ENCODE measurements around the gene TLE3.

Gene TLE3

DNA sequence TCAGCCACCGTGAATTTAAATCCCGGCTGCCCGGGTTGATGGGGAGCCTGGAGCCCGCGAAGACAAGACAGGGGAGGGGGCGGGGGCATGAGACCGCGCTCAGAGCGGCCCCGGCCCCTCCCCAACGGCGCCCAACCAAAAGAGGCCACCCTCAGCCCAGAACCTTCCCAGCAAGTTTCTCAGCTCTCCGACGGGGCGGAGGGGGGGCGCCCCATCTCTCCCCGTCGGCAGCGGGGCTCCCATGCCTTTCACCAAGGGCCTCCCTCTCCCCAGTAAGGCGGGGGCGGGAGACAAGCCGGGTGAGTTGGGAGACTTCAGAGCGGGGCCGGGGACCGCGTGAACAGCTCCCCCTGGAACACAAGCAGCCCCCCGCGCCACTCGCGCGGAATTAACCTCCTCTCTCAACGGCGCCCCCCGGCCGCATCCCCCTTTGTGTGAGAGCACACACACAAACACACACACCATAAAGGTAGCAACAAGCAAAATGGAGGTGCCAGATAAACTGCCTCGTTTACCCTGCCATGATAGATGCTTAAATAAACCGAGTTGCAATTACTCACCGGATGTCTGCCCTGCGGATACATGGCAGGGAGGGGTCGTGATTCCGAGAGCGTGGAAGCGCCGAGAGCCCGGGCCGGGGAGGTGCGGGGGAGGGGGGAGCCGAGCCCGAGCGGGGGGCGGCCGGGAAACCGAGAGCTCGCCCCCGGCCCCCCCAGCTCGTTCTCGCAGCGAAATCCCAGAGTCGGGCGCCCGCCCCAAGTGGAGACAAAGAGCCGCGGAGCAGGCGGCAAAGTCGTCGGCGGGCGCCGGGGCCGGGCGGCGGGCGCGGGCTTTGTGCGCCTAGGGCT, 1.3 kb downstream of the TLE3 start:
- 0% methylated on average over 58 of the region's 75 CpGs for WGBS (ENCODE audit: insufficient coverage)
- Histone ChIP-seq H3K27me3 (replicated peaks in 2 of 5; ENCODE audit: control insufficient read depth in 4 of 5, insufficient read depth in 5 of 5, low read length in 4 of 5) (no peaks in the 10 kb centered on the region), H3K27ac (ENCODE audit: insufficient read depth in 1 of 2, low read depth in 1 of 2, low read length in 2 of 2, poor library complexity in 1 of 2, severe bottlenecking in 2 of 2) (peak overlapping the region; percentile 50 to 79), H3K36me3 (ENCODE audit: control insufficient read depth in 4 of 4, insufficient read depth in 4 of 4, low read length in 3 of 4) (peaks cover 0 to 27% (median 14%) of the 10 kb centered on the region in 4 experiments), H3K4me1 (ENCODE audit: control extremely low read depth in 1 of 4, control insufficient read depth in 4 of 4, insufficient read depth in 4 of 4, low read length in 3 of 4) (peaks cover 30 to 77% (median 73%) of the 10 kb centered on the region in 4 experiments), H3K9me3 (ENCODE audit: control extremely low read depth in 1 of 5, control insufficient read depth in 4 of 5, insufficient read depth in 2 of 5, low read depth in 1 of 5, low read length in 4 of 5) (no peaks in the 10 kb centered on the region), H3K4me3 (ENCODE audit: control insufficient read depth in 1 of 7, extremely low read depth in 1 of 7, insufficient read depth in 4 of 7, low read depth in 2 of 7, low read length in 6 of 7) (peak overlapping the region; percentile 77 to 93 (median 87))
- ChIA-PET CTCF (interaction anchor here (0.9 to 2.4 kb wide), 6 partner anchors 52 to 369 kb away, joined by 3 to 6 read pairs (median 4); no protein-coding TSS in a partner anchor), POLR2A (interaction anchor here (0.7 kb wide), 1 partner anchor 103 kb away, joined by 3 read pairs; no protein-coding TSS in a partner anchor)
- peak; percentile 49 to 80 (median 68) for DNase-seq

GRCh38 chr15:70095408-70096214, 2.1 kb downstream of the TLE3 start:
- WGBS (ENCODE audit: insufficient coverage): under 1% methylated on average over 55 of the region's 66 CpGs
- peak overlapping the region; percentile 33 to 79 for H3K27ac ChIP-seq (ENCODE audit: insufficient read depth in 1 of 2, low read depth in 1 of 2, low read length in 2 of 2, poor library complexity in 1 of 2, severe bottlenecking in 2 of 2)
- POLR2A ChIA-PET: no interaction called here
- no peaks in the 10 kb centered on the region for H3K9me3 ChIP-seq (ENCODE audit: control extremely low read depth in 1 of 5, control insufficient read depth in 4 of 5, insufficient read depth in 2 of 5, low read depth in 1 of 5, low read length in 4 of 5)
- no peaks in the 10 kb centered on the region for H3K27me3 ChIP-seq (replicated peaks in 2 of 5; ENCODE audit: control insufficient read depth in 4 of 5, insufficient read depth in 5 of 5, low read length in 4 of 5)
- H3K4me1 ChIP-seq (ENCODE audit: control extremely low read depth in 1 of 4, control insufficient read depth in 4 of 4, insufficient read depth in 4 of 4, low read length in 3 of 4): peaks cover 30 to 74% (median 72%) of the 10 kb centered on the region in 4 experiments
- peak overlapping the region; percentile 77 to 93 (median 87) for H3K4me3 ChIP-seq (ENCODE audit: control insufficient read depth in 1 of 7, extremely low read depth in 1 of 7, insufficient read depth in 4 of 7, low read depth in 2 of 7, low read length in 6 of 7)
- DNase-seq: peak; percentile 70 to 87 (median 80)
- H3K36me3 ChIP-seq (ENCODE audit: control insufficient read depth in 4 of 4, insufficient read depth in 4 of 4, low read length in 3 of 4): peaks cover 0 to 36% (median 21%) of the 10 kb centered on the region in 4 experiments
- CTCF ChIA-PET: interaction anchor here (0.7 to 2.4 kb wide), 8 partner anchors 9 to 370 kb away, joined by 3 to 6 read pairs (median 3); no protein-coding TSS in a partner anchor

DNA sequence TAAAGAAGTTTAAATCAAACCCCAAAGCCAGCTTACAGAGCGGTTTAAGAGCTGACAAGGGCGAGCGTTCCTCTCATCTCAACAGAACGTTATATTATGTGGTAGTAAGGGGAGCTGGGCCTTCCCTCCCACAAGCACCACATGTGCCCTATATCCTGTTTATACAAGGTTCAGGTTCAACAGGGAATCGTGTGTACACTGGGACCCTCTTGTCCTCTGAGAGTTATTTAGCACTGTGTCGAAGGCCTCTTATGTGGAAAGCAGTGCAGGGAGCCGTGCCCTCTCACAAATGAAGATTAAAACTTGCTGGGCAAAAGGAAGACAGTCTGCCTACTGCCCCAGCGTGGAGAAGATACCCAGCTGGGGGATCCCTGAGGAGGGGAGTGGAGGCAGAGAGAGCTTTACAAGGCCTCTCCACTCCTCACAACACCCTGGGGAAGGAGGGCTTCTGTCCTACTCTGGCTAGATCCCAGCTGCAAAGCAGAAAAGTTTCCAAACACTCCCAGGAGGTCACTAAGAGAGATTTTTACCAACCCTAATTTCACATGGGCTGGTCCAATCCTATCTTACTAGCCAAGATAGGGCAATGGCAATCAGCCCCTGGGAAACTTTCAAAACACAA, 2.9 kb downstream of the TLE3 start:
- H3K27me3 ChIP-seq (replicated peaks in 2 of 5; ENCODE audit: control insufficient read depth in 4 of 5, insufficient read depth in 5 of 5, low read length in 4 of 5): no peaks in the 10 kb centered on the region
- POLR2A ChIA-PET: interaction anchor here (0.5 to 1.0 kb wide), 3 partner anchors 39 to 617 kb away, joined by 3 read pairs; no protein-coding TSS in a partner anchor
- H3K27ac ChIP-seq (ENCODE audit: insufficient read depth in 1 of 2, low read depth in 1 of 2, low read length in 2 of 2, poor library complexity in 1 of 2, severe bottlenecking in 2 of 2): peak overlapping the region in 1 of 2 experiments; percentile 79
- H3K4me3 ChIP-seq (ENCODE audit: control insufficient read depth in 1 of 7, extremely low read depth in 1 of 7, insufficient read depth in 4 of 7, low read depth in 2 of 7, low read length in 6 of 7): peak overlapping the region; percentile 77 to 93 (median 87)
- CTCF ChIA-PET: interaction anchor here (0.6 to 2.4 kb wide), 9 partner anchors 9 to 402 kb away, joined by 3 to 6 read pairs (median 3); no protein-coding TSS in a partner anchor
- H3K4me1 ChIP-seq (ENCODE audit: control extremely low read depth in 1 of 4, control insufficient read depth in 4 of 4, insufficient read depth in 4 of 4, low read length in 3 of 4): peaks cover 28 to 68% (median 66%) of the 10 kb centered on the region in 4 experiments
- H3K9me3 ChIP-seq (ENCODE audit: control extremely low read depth in 1 of 5, control insufficient read depth in 4 of 5, insufficient read depth in 2 of 5, low read depth in 1 of 5, low read length in 4 of 5): no peaks in the 10 kb centered on the region
- H3K36me3 ChIP-seq (ENCODE audit: control insufficient read depth in 4 of 4, insufficient read depth in 4 of 4, low read length in 3 of 4): peaks cover 2 to 44% (median 24%) of the 10 kb centered on the region in 4 experiments
- peak in 1 of 3 donors; percentile 50 for DNase-seq
- 8% methylated on average over 3 of the region's 8 CpGs for WGBS (ENCODE audit: insufficient coverage)

DNA sequence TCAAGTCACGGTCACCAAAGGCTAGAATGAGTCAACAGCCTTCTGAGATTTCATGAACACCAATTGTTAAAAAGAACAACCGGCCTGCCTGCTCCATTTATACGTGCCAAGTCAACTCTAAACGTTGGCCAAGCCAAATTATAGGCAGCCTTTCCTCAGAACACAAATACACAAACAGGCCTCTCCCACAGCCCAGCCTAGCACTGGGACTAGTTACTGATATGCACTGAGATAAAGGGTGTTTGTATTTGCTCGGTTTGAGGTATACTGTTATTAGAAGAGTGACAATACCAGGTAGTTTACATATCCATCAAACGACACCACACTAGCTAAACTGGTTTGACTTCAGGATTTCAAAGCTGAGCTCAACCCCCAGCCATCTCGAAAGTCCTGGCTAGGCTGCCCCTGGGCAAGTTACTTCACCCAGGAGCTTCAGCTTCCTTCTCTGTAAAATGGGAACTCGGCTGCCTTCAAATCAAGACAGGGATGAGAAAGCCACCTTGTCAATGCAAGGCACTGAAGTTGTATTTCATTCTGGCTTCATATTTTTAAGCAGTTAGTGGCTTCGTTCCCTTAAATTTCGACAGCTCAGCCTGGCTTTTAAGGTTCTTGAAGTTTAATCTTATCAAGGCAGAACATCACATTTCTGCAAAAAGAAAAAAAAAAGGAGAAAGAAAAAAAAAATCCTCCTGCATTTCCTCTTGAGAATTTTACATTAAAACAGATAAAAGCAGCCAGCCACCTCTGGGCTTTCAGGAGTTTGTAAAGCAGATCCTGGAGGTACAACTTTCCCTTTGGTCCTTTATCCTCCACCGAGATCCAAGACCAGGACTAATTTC, 4.0 kb downstream of the TLE3 start:
- H3K4me3 ChIP-seq (ENCODE audit: control insufficient read depth in 1 of 7, extremely low read depth in 1 of 7, insufficient read depth in 4 of 7, low read depth in 2 of 7, low read length in 6 of 7): peak overlapping the region in 6 of 7 experiments; percentile 7 to 93 (median 88)
- H3K36me3 ChIP-seq (ENCODE audit: control insufficient read depth in 4 of 4, insufficient read depth in 4 of 4, low read length in 3 of 4): peaks cover 4 to 55% (median 30%) of the 10 kb centered on the region in 4 experiments
- ChIA-PET CTCF (interaction anchor here (0.6 to 2.4 kb wide), 8 partner anchors 10 to 525 kb away, joined by 3 to 6 read pairs (median 4); no protein-coding TSS in a partner anchor), POLR2A (interaction anchor here (0.5 to 1.0 kb wide), 2 partner anchors 38 to 616 kb away, joined by 3 read pairs; no protein-coding TSS in a partner anchor)
- H3K27ac ChIP-seq (ENCODE audit: insufficient read depth in 1 of 2, low read depth in 1 of 2, low read length in 2 of 2, poor library complexity in 1 of 2, severe bottlenecking in 2 of 2): peak overlapping the region in 1 of 2 experiments; percentile 14
- no peaks in the 10 kb centered on the region for H3K9me3 ChIP-seq (ENCODE audit: control extremely low read depth in 1 of 5, control insufficient read depth in 4 of 5, insufficient read depth in 2 of 5, low read depth in 1 of 5, low read length in 4 of 5)
- WGBS (ENCODE audit: insufficient coverage): 57% methylated on average over 8 of the region's 11 CpGs
- H3K4me1 ChIP-seq (ENCODE audit: control extremely low read depth in 1 of 4, control insufficient read depth in 4 of 4, insufficient read depth in 4 of 4, low read length in 3 of 4): peaks cover 26 to 68% (median 64%) of the 10 kb centered on the region in 4 experiments
- H3K27me3 ChIP-seq (replicated peaks in 2 of 5; ENCODE audit: control insufficient read depth in 4 of 5, insufficient read depth in 5 of 5, low read length in 4 of 5): no peaks in the 10 kb centered on the region
- DNase-seq: no peak

GRCh38 chr15:70093070-70093469, 4.6 kb downstream of the TLE3 start:
- ChIA-PET CTCF (interaction anchor here (0.7 to 2.1 kb wide), 5 partner anchors 10 to 617 kb away, joined by 3 to 5 read pairs (median 4); no protein-coding TSS in a partner anchor), POLR2A (no interaction called here)
- peaks cover 24 to 62% (median 58%) of the 10 kb centered on the region in 4 experiments for H3K4me1 ChIP-seq (ENCODE audit: control extremely low read depth in 1 of 4, control insufficient read depth in 4 of 4, insufficient read depth in 4 of 4, low read length in 3 of 4)
- peak overlapping the region in 2 of 7 experiments; percentile 47 for H3K4me3 ChIP-seq (ENCODE audit: control insufficient read depth in 1 of 7, extremely low read depth in 1 of 7, insufficient read depth in 4 of 7, low read depth in 2 of 7, low read length in 6 of 7)
- H3K36me3 ChIP-seq (ENCODE audit: control insufficient read depth in 4 of 4, insufficient read depth in 4 of 4, low read length in 3 of 4): peaks cover 4 to 58% (median 31%) of the 10 kb centered on the region in 4 experiments
- H3K27me3 ChIP-seq (replicated peaks in 2 of 5; ENCODE audit: control insufficient read depth in 4 of 5, insufficient read depth in 5 of 5, low read length in 4 of 5): no peaks in the 10 kb centered on the region
- no peak for DNase-seq
- H3K27ac ChIP-seq (ENCODE audit: insufficient read depth in 1 of 2, low read depth in 1 of 2, low read length in 2 of 2, poor library complexity in 1 of 2, severe bottlenecking in 2 of 2): no peak overlapping the region
- no peaks in the 10 kb centered on the region for H3K9me3 ChIP-seq (ENCODE audit: control extremely low read depth in 1 of 5, control insufficient read depth in 4 of 5, insufficient read depth in 2 of 5, low read depth in 1 of 5, low read length in 4 of 5)
- 76% methylated on average over 2 of the region's 3 CpGs for WGBS (ENCODE audit: insufficient coverage)

Data from common myeloid progenitor, CD34-positive (primary cell).